Panc1 (cell line): ENCODE data around the gene HTR3B.

Source experiments
- CTCF ChIP-seq: fragments of 450-650 bp; IDR thresholded peaks from 2 replicates; pipeline ENCODE4 v1.5.1; 2017; ENCODE audit warnings: mild to moderate bottlenecking
- POLR2AphosphoS5 ChIP-seq: IDR thresholded peaks from 2 replicates; pipeline ENCODE4 v1.6.1; 2012; ENCODE audit warnings: mild to moderate bottlenecking, low read depth, low read length, moderate library complexity
- SIN3A ChIP-seq: IDR thresholded peaks from 2 replicates; pipeline ENCODE4 v1.6.1; 2012; ENCODE audit warnings: low read depth, mild to moderate bottlenecking, low read length, moderate library complexity, borderline replicate concordance; ENCODE audit not compliant: insufficient read depth
- TCF7L2 ChIP-seq: IDR thresholded peaks from 2 replicates; pipeline ENCODE4 v1.6.1; 2011; ENCODE audit warnings: mild to moderate bottlenecking, low read depth, low read length, inconsistent platforms

- TF ChIP-seq CTCF (no peak), POLR2AphosphoS5 (no peak), TCF7L2 (no peak), SIN3A (no peak)
These were observed 3.5 kb upstream of the HTR3B start for GRCh38 chr11:113901141-113901540.
